GM12878 (cell line): ENCODE results near the gene FMOD.

Source experiments
- BHLHE40 ChIP-seq, 2 experiments: fragments of 450-650 bp in 1 of 2; IDR thresholded peaks; 2 replicates each; pipeline ENCODE4 v1.6.1; 2011 to 2017; ENCODE audit warnings: low read depth in 2 of 2, borderline replicate concordance in 1 of 2, improper control_type of control experiment in 1 of 2, low read length in 1 of 2, mild to moderate bottlenecking in 1 of 2
- CREM ChIP-seq: IDR thresholded peaks from 2 replicates; pipeline ENCODE4 v1.6.1; 2014; ENCODE audit warnings: antibody characterized with exemption, low read depth
- EED ChIP-seq: sonication (generic); IDR thresholded peaks from 2 replicates; pipeline ENCODE4 v1.6.1; 2016; ENCODE audit warnings: antibody characterized with exemption, low read depth
- ESRRA ChIP-seq: IDR thresholded peaks from 2 replicates; pipeline ENCODE4 v1.6.1; 2012; ENCODE audit warnings: mild to moderate bottlenecking, low read length, improper control_type of control experiment
- EZH2 ChIP-seq: IDR thresholded peaks from 2 replicates; pipeline ENCODE4 v1.6.1; 2012; ENCODE audit warnings: low read depth, mild to moderate bottlenecking, control low read depth, inconsistent platforms, low read length, borderline replicate concordance; ENCODE audit not compliant: control insufficient read depth
- FOS ChIP-seq: IDR thresholded peaks from 3 replicates; pipeline ENCODE4 v1.6.1; 2011; ENCODE audit warnings: borderline replicate concordance; ENCODE audit not compliant: insufficient read length; ENCODE audit errors: extremely low read depth
- POLR2A ChIP-seq: IDR thresholded peaks from 2 replicates; pipeline ENCODE4 v1.6.1; 2011; ENCODE audit warnings: low read depth, mild to moderate bottlenecking, low read length
- POLR2AphosphoS2 ChIP-seq: IDR thresholded peaks from 2 replicates; pipeline ENCODE4 v1.6.1; 2011; ENCODE audit warnings: low read depth, mild to moderate bottlenecking, low read length, improper control_type of control experiment, moderate library complexity
- TCF7 ChIP-seq: IDR thresholded peaks from 2 replicates; pipeline ENCODE4 v1.6.1; 2014; ENCODE audit warnings: antibody characterized with exemption, borderline replicate concordance
- ZNF622 ChIP-seq: fragments of 450-650 bp; IDR thresholded peaks from 2 replicates; pipeline ENCODE4 v1.6.1; 2017; ENCODE audit warnings: mild to moderate bottlenecking, inconsistent platforms
- TF ChIP-seq, protein P1 (sequence below), 3 experiments: IDR thresholded peaks in 2 of 3; conservative IDR thresholded peaks in 1 of 3; 2 replicates each; pipeline ENCODE4 v1.5.1; 2011; ENCODE audit warnings: low read depth in 3 of 3, low read length in 3 of 3, mild to moderate bottlenecking in 3 of 3, control low read depth in 2 of 3, moderate library complexity in 2 of 3, inconsistent platforms in 1 of 3, mixed read lengths in 1 of 3; ENCODE audit not compliant: control insufficient read depth in 2 of 3, insufficient read depth in 1 of 3; ENCODE audit errors: extremely low read depth in 1 of 3
- TF ChIP-seq, protein P2 (sequence below): fragments of 450-650 bp; IDR thresholded peaks from 2 replicates; pipeline ENCODE4 v1.6.1; 2016; ENCODE audit warnings: mild to moderate bottlenecking
- TF ChIP-seq, protein P3 (sequence below): IDR thresholded peaks from 2 replicates; pipeline ENCODE4 v1.6.1; 2011; ENCODE audit warnings: low read depth, low read length, improper control_type of control experiment, borderline replicate concordance

DNA sequence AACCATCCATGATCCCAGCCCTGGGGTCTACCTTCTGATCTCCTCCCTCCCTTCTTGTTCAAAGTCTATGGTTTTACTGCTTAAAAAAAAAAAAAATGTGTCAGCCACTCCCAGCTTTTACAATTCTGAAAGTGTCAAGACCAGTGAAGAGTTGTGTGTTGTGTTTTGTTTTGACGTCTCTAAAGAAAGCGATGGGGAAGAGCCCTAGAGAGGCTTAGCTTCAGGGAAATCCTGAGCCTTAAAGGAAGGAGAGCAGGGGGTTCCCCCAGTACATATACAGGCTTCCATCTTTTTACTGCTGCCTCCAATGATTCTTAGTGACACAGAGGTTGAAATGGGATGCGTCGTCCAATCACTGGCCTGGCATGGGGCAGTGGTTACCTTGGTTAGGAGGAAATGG, 13.9 kb upstream of the FMOD start:
- no peak for TF ChIP-seq FOS
- TF ChIP-seq, protein P1, sequence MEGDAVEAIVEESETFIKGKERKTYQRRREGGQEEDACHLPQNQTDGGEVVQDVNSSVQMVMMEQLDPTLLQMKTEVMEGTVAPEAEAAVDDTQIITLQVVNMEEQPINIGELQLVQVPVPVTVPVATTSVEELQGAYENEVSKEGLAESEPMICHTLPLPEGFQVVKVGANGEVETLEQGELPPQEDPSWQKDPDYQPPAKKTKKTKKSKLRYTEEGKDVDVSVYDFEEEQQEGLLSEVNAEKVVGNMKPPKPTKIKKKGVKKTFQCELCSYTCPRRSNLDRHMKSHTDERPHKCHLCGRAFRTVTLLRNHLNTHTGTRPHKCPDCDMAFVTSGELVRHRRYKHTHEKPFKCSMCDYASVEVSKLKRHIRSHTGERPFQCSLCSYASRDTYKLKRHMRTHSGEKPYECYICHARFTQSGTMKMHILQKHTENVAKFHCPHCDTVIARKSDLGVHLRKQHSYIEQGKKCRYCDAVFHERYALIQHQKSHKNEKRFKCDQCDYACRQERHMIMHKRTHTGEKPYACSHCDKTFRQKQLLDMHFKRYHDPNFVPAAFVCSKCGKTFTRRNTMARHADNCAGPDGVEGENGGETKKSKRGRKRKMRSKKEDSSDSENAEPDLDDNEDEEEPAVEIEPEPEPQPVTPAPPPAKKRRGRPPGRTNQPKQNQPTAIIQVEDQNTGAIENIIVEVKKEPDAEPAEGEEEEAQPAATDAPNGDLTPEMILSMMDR (IDR thresholded peaks at IDR 0.05 in 2 of 3, conservative IDR thresholded peaks at IDR 0.05 in 1 of 3; ENCODE audit: control insufficient read depth in 2 of 3, extremely low read depth in 1 of 3, insufficient read depth in 1 of 3, low read depth in 3 of 3, low read length in 3 of 3): no peak
- TF ChIP-seq BHLHE40 (IDR thresholded peaks at IDR 0.05; ENCODE audit: borderline replicate concordance in 1 of 2, low read depth in 2 of 2, low read length in 1 of 2): no peak
- no peak for TF ChIP-seq POLR2A
- TF ChIP-seq EZH2: no peak
- TF ChIP-seq ZNF622: no peak
- TF ChIP-seq TCF7: no peak
- no peak for TF ChIP-seq ESRRA
- TF ChIP-seq POLR2AphosphoS2: no peak
- TF ChIP-seq, protein P2, sequence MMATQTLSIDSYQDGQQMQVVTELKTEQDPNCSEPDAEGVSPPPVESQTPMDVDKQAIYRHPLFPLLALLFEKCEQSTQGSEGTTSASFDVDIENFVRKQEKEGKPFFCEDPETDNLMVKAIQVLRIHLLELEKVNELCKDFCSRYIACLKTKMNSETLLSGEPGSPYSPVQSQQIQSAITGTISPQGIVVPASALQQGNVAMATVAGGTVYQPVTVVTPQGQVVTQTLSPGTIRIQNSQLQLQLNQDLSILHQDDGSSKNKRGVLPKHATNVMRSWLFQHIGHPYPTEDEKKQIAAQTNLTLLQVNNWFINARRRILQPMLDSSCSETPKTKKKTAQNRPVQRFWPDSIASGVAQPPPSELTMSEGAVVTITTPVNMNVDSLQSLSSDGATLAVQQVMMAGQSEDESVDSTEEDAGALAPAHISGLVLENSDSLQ: no peak
- TF ChIP-seq, protein P3, sequence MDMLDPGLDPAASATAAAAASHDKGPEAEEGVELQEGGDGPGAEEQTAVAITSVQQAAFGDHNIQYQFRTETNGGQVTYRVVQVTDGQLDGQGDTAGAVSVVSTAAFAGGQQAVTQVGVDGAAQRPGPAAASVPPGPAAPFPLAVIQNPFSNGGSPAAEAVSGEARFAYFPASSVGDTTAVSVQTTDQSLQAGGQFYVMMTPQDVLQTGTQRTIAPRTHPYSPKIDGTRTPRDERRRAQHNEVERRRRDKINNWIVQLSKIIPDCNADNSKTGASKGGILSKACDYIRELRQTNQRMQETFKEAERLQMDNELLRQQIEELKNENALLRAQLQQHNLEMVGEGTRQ: no peak
- TF ChIP-seq EED: no peak
- TF ChIP-seq CREM: no peak
